ENCODE results near the gene UAP1L1.
A peak's percentile ranks its signal among the peaks of the same experiment; 100 is the strongest.

Gene UAP1L1

GRCh38 chr9:137075275-137075775 is 2.0 kb upstream of the UAP1L1 start:
- no peak for DNase-seq (ENCODE audit: low read depth)

- no peak for DNase-seq (ENCODE audit: low read depth)
Measured at GRCh38 chr9:137076636-137077009, 694 bp upstream of the UAP1L1 start.

GRCh38 chr9:137077758-137078693 is 709 bp downstream of the UAP1L1 start:
- DNase-seq (ENCODE audit: low read depth) = no peak

GRCh38 chr9:137078701-137079400 is 1.5 kb downstream of the UAP1L1 start:
- no peak for DNase-seq (ENCODE audit: low read depth)

- DNase-seq (ENCODE audit: low read depth) = no peak
Measured at GRCh38 chr9:137079401-137079787, 2.1 kb downstream of the UAP1L1 start.

- DNase-seq (ENCODE audit: low read depth) = no peak
Measured at GRCh38 chr9:137080260-137081122, 3.2 kb downstream of the UAP1L1 start.

GRCh38 chr9:137082222-137082924 is 5.1 kb downstream of the UAP1L1 start:
- DNase-seq (ENCODE audit: low read depth) = no peak

GRCh38 chr9:137082925-137083290 is 5.6 kb downstream of the UAP1L1 start:
- no peak for DNase-seq (ENCODE audit: low read depth)

GRCh38 chr9:137083394-137084004 is 6.2 kb downstream of the UAP1L1 start:
- DNase-seq (ENCODE audit: low read depth) = no peak

GRCh38 chr9:137084526-137084925 is 7.2 kb downstream of the UAP1L1 start:
- DNase-seq (ENCODE audit: low read depth) = no peak

GRCh38 chr9:137085920-137086530 is 8.7 kb downstream of the UAP1L1 start:
- no peak for DNase-seq (ENCODE audit: low read depth)

- DNase-seq (ENCODE audit: low read depth) = peak; percentile 99
Measured at GRCh38 chr9:137086531-137087408, 9.5 kb downstream of the UAP1L1 start, which contains the start of gene MAN1B1. MAN1B1 (plus strand) TSS chr9:137086985; CDS start chr9:137087000, 15 bp downstream.

GRCh38 chr9:137087409-137087925 is 10.2 kb downstream of the UAP1L1 start:
- DNase-seq (ENCODE audit: low read depth) = no peak

- no peak for DNase-seq (ENCODE audit: low read depth)
Measured at GRCh38 chr9:137088121-137088520, 10.8 kb downstream of the UAP1L1 start.

- no peak for DNase-seq (ENCODE audit: low read depth)
Measured at GRCh38 chr9:137089232-137089947, 12.1 kb downstream of the UAP1L1 start.

- DNase-seq (ENCODE audit: low read depth) = peak; percentile 78
Measured at GRCh38 chr9:137095664-137096517, 18.6 kb downstream of the UAP1L1 start.

- DNase-seq (ENCODE audit: low read depth) = no peak
Measured at GRCh38 chr9:137096785-137097546, 19.6 kb downstream of the UAP1L1 start.

Measured in activated T-cell treated with anti-CD3 and anti-CD28 coated beads for 24 hours (primary cell).